ENCODE data around the gene FBXL4.

Gene FBXL4

GRCh38 chr6:98887650-98888049 lies 60.1 kb downstream of the FBXL4 start:
- TF ChIP-seq POLR2AphosphoS5 (IDR thresholded peaks at IDR 0.05; ENCODE audit: low read depth, low read length), result no peak
- no peak for TF ChIP-seq FOXP2 (optimal IDR thresholded peaks at IDR 0.05; ENCODE audit: borderline replicate concordance, extremely low read depth, extremely low read length, insufficient read depth)
- no peak for TF ChIP-seq TAF1 (IDR thresholded peaks at IDR 0.05; ENCODE audit: borderline replicate concordance, insufficient read depth, low read length)
- no peak for TF ChIP-seq SIN3A (IDR thresholded peaks at IDR 0.05; ENCODE audit: borderline replicate concordance, insufficient read depth, low read length)
- TF ChIP-seq, protein P1, sequence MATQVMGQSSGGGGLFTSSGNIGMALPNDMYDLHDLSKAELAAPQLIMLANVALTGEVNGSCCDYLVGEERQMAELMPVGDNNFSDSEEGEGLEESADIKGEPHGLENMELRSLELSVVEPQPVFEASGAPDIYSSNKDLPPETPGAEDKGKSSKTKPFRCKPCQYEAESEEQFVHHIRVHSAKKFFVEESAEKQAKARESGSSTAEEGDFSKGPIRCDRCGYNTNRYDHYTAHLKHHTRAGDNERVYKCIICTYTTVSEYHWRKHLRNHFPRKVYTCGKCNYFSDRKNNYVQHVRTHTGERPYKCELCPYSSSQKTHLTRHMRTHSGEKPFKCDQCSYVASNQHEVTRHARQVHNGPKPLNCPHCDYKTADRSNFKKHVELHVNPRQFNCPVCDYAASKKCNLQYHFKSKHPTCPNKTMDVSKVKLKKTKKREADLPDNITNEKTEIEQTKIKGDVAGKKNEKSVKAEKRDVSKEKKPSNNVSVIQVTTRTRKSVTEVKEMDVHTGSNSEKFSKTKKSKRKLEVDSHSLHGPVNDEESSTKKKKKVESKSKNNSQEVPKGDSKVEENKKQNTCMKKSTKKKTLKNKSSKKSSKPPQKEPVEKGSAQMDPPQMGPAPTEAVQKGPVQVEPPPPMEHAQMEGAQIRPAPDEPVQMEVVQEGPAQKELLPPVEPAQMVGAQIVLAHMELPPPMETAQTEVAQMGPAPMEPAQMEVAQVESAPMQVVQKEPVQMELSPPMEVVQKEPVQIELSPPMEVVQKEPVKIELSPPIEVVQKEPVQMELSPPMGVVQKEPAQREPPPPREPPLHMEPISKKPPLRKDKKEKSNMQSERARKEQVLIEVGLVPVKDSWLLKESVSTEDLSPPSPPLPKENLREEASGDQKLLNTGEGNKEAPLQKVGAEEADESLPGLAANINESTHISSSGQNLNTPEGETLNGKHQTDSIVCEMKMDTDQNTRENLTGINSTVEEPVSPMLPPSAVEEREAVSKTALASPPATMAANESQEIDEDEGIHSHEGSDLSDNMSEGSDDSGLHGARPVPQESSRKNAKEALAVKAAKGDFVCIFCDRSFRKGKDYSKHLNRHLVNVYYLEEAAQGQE (IDR thresholded peaks at IDR 0.05; ENCODE audit: insufficient read depth in 1 of 2, low read depth in 2 of 2, low read length in 2 of 2), result no peak

GRCh38 chr6:98885330-98885729 lies 62.4 kb downstream of the FBXL4 start:
- TF ChIP-seq, protein P1 (IDR thresholded peaks at IDR 0.05; ENCODE audit: insufficient read depth in 1 of 2, low read depth in 2 of 2, low read length in 2 of 2), result no peak
- TF ChIP-seq SIN3A (IDR thresholded peaks at IDR 0.05; ENCODE audit: borderline replicate concordance, insufficient read depth, low read length), result no peak
- TF ChIP-seq POLR2AphosphoS5 (IDR thresholded peaks at IDR 0.05; ENCODE audit: low read depth, low read length), result no peak
- no peak for TF ChIP-seq TAF1 (IDR thresholded peaks at IDR 0.05; ENCODE audit: borderline replicate concordance, insufficient read depth, low read length)
- TF ChIP-seq FOXP2 (optimal IDR thresholded peaks at IDR 0.05; ENCODE audit: borderline replicate concordance, extremely low read depth, extremely low read length, insufficient read depth), result no peak

DNA sequence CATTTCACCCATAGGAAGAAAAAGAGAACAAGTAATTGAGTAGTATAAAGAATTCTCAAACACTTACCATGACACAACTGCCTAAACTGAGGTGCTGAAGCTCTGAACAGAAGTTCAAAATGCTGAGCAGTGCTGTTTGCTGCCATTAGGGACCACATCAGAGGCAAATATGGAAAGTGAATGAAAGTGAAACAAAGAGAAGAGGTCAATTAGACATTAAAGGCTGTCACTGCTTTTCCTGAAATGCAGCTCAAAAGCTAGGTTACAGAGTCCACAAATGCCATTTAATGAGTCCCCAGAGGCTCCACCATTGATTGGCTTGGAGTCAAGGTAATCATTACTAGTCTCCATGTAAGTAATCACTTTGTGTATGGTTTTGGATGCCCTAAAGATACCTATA lies 67.3 kb downstream of the FBXL4 start:
- TF ChIP-seq SIN3A (IDR thresholded peaks at IDR 0.05; ENCODE audit: borderline replicate concordance, insufficient read depth, low read length), result no peak
- TF ChIP-seq POLR2AphosphoS5 (IDR thresholded peaks at IDR 0.05; ENCODE audit: low read depth, low read length), result no peak
- TF ChIP-seq TAF1 (IDR thresholded peaks at IDR 0.05; ENCODE audit: borderline replicate concordance, insufficient read depth, low read length), result no peak
- no peak for TF ChIP-seq FOXP2 (optimal IDR thresholded peaks at IDR 0.05; ENCODE audit: borderline replicate concordance, extremely low read depth, extremely low read length, insufficient read depth)

GRCh38 chr6:98877250-98877649 lies 70.5 kb downstream of the FBXL4 start:
- no peak for TF ChIP-seq FOXP2 (optimal IDR thresholded peaks at IDR 0.05; ENCODE audit: borderline replicate concordance, extremely low read depth, extremely low read length, insufficient read depth)
- TF ChIP-seq POLR2AphosphoS5 (IDR thresholded peaks at IDR 0.05; ENCODE audit: low read depth, low read length), result no peak
- TF ChIP-seq TAF1 (IDR thresholded peaks at IDR 0.05; ENCODE audit: borderline replicate concordance, insufficient read depth, low read length), result no peak
- no peak for TF ChIP-seq SIN3A (IDR thresholded peaks at IDR 0.05; ENCODE audit: borderline replicate concordance, insufficient read depth, low read length)
- TF ChIP-seq, protein P1 (IDR thresholded peaks at IDR 0.05; ENCODE audit: insufficient read depth in 1 of 2, low read depth in 2 of 2, low read length in 2 of 2), result no peak

GRCh38 chr6:98875375-98875774 lies 72.4 kb downstream of the FBXL4 start:
- TF ChIP-seq, protein P1 (IDR thresholded peaks at IDR 0.05; ENCODE audit: insufficient read depth in 1 of 2, low read depth in 2 of 2, low read length in 2 of 2), result no peak
- TF ChIP-seq FOXP2 (optimal IDR thresholded peaks at IDR 0.05; ENCODE audit: borderline replicate concordance, extremely low read depth, extremely low read length, insufficient read depth) (no peak), TAF1 (IDR thresholded peaks at IDR 0.05; ENCODE audit: borderline replicate concordance, insufficient read depth, low read length) (no peak), SIN3A (IDR thresholded peaks at IDR 0.05; ENCODE audit: borderline replicate concordance, insufficient read depth, low read length) (no peak), POLR2AphosphoS5 (IDR thresholded peaks at IDR 0.05; ENCODE audit: low read depth, low read length) (no peak)

Data from PFSK-1 (cell line).